T47D (cell line): ENCODE results near the gene TRAPPC10.

Experiments
- DNase-seq, 2 experiments: peaks; one replicate each; pipeline versions ENCODE4 v3.0.0 to v3.0.0-alpha.2; 2011 to 2012; ENCODE audit warnings: low read depth in 1 of 2, low spot score in 1 of 2
- JUND ChIP-seq: IDR thresholded peaks from 2 replicates; pipeline ENCODE4 v1.6.1; 2012; ENCODE audit warnings: low read depth
- in situ Hi-C: cut with HindIII; loops from 2 replicates; pipeline ENCODE4 v1.10.0; 2016; ENCODE audit warnings: low sequenced_read_pairs, low pct_unique_long_range_greater_than_20kb

The TRAPPC10 gene

DNA sequence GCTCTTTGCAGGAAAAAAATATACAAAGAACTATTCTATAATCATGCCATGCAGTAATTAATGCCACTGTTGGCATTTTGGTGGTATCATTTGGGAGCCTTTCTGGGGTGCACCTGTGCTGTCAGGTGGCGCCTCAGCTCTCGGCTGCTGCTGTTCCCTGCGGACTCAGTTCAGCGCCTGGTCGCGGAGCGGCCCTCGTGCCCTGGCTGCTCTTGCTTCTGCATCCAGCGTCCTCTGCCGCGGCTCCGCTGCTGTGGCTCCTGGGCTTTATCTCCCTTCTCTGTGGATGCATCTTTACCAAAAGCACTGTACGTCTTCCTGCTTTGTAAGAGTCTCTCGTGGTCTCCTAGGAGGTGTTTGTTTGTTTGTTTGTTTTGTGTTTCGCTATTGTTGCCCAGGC is 60.0 kb downstream of the TRAPPC10 start:
- DNase-seq: no peak
- TF ChIP-seq JUND: no peak
- in situ Hi-C loops: no loop called here

DNA sequence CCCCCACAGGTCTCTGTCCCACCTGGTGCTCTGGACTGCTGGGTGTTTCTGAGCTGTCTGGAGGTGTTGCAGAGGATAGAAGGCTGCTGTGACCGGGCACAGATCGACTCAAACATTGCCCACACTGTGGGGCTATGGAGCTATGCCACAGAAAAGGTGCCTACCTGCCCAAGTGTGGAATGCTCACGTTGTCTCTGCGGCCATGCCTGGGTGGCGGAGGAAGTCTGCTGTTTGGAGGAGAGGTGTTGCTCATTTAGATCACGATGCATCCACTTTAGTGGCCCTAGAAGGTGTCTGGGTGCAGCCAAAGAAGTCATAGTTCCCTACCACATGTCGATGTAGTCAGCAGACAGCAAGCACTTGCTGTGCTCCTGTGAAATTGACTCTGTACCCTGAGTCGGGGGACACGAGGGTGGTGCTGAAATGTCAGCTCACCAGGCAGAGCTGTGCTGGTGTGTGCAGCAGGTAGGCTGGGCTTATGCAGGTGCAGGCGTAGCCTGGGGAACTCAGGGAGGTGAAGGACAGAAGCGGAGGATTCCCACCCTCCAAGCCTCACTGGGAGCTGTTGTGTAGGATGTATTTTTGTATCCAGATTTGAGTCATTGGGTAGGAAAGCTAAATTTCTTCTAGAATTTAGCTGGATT is 62.3 kb downstream of the TRAPPC10 start:
- no peak for TF ChIP-seq JUND
- in situ Hi-C loops: no loop called here
- DNase-seq: no peak

DNA sequence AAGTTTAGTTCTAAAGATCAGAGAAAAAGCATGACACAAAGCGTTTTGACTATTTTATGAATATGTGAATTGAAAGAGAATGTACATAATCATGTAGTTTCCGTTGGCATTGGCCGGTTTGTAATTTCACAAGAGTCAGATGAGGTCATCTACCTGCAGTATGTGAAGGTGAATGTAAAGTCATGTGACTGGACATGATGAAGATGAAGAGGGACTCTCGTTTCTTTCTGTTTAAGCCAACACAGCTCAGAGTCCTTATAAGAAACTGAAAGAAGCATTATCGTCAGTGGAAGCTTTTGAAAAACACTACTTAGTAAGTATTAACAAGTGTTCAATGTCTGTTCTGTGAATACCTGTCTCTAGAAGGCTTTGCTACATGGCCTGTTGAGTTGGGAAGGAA is 64.2 kb downstream of the TRAPPC10 start:
- in situ Hi-C loops: no loop called here
- no peak for DNase-seq
- no peak for TF ChIP-seq JUND

DNA sequence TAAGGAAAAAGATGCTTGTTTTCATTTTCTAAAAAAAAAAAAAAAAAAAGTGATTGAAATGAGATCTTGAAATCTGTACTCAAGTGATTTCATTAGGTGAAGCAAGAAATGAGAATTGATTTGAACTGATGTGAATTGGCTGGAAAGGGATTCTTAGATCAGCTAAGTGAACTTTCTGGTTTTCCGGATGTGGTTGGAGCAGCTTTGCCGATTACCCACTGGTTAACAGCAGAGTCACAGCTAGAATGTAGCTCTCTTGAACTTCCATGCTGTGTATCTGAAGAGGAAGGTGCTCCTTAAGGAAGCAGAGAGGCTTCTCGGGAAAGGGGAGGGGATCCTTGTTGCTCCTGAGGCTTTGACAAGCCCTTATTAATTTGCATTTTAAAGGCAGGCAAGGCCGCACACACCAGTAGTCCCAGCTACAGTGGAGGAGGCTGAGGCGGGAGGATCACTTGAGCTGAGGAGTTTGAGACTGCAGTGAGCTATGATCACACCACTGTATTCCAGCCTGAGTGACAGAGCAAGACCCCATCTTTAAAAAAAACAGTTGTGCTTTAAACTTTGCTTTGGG is 66.4 kb downstream of the TRAPPC10 start:
- no peak for DNase-seq

DNA sequence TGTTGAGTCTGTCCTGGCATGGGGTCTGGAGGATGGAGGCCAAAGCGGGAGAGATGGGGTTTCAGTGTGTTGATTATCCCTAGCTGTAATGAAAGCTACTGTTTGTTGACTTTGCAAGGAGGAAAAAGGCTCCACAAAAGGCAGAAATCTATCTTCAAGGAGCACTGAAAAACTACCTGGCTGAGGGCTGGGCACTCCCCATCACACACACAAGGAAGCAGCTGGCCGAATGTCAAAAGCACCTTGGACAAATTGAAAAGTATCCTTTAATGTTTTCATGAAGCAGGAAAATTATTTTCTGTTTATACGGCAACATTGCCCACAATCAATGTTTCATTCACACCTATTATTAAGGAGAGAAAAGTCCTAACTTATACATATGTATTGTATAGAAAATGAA is 67.3 kb downstream of the TRAPPC10 start:
- TF ChIP-seq JUND: no peak
- in situ Hi-C loops: no loop called here
- DNase-seq: no peak

More for the DNA sequence above, 66.4 kb downstream of the TRAPPC10 start:
- no peak for TF ChIP-seq JUND
- in situ Hi-C loops: no loop called here

DNA sequence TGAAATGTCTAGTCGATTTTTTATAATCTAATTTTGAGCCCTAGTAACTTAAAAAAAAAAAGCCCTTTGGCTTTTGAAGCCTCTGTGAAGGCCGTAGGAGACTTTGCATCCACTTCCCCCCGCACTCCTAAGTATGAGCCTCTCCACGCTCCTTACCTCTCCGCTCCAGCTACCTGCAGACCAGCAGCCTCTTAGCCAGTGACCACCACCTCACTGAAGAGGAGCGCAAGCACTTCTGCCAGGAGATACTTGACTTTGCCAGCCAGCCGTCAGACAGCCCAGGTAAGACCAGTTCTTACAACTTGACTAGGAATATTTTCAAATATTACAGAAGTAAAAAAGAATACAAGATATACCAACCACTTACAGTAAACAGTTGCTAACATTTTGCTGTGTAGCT is 67.7 kb downstream of the TRAPPC10 start:
- in situ Hi-C loops: no loop called here
- no peak for DNase-seq
- TF ChIP-seq JUND: no peak

DNA sequence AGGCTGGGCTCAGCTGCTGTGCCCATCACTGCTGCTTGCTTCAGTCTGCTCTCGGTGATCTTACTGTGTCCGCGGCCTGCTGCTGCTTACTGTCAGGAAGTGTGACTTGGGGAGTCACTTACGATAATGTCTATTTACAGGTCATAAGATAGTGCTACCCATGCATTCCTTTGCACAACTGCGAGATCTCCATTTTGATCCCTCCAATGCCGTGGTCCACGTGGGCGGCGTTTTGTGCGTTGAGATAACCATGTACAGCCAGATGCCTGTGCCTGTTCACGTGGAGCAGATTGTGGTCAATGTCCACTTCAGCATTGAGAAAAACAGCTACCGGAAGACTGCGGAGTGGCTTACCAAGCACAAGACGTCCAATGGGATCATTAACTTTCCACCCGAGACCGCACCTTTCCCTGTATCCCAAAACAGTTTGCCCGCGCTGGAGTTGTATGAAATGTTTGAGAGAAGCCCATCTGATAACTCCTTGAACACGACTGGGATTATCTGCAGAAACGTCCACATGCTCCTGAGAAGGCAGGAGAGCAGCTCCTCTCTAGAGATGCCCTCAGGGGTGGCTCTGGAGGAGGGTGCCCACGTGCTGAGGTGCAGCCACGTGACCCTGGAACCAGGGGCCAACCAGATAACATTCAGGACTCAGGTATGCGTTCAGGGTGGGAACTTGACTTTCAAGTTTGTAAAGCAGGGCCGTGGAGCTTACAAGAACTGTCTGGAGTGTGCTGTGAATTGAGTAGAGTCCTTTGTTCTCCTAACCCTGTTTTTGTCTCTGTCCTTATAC is 70.7 kb downstream of the TRAPPC10 start:
- in situ Hi-C loops: no loop called here

DNA sequence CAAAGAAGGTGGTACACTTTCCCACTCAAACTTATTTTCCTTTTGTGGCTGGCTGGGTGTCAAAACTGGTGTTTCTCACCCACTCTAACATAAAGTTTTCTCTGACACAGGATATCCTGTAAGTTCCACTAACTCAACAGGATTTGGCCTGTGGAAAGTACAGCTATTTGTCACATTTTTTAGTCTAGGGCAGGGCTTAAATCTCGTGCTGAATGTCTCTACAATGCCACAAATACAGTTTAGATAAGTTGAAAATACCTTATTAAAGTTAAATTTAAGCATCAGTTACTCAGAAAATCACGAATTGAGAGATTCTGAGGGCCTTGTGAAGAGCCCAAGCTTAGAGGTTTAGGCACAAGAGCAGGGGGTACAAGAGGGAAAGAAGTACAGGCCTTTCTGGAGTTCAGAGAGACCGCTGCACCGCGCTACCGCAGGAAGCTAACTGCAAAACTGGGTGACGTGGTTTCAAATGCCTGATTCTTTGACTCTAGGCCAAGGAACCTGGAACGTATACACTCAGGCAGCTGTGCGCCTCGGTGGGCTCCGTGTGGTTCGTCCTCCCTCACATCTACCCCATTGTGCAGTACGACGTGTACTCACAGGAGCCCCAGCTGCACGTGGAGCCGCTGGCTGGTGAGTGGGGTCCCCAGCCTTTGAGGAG is 71.7 kb downstream of the TRAPPC10 start:
- in situ Hi-C loops: no loop called here
- no peak for DNase-seq
- TF ChIP-seq JUND: no peak

More for the DNA sequence above, 70.7 kb downstream of the TRAPPC10 start:
- no peak for DNase-seq
- TF ChIP-seq JUND: no peak

DNA sequence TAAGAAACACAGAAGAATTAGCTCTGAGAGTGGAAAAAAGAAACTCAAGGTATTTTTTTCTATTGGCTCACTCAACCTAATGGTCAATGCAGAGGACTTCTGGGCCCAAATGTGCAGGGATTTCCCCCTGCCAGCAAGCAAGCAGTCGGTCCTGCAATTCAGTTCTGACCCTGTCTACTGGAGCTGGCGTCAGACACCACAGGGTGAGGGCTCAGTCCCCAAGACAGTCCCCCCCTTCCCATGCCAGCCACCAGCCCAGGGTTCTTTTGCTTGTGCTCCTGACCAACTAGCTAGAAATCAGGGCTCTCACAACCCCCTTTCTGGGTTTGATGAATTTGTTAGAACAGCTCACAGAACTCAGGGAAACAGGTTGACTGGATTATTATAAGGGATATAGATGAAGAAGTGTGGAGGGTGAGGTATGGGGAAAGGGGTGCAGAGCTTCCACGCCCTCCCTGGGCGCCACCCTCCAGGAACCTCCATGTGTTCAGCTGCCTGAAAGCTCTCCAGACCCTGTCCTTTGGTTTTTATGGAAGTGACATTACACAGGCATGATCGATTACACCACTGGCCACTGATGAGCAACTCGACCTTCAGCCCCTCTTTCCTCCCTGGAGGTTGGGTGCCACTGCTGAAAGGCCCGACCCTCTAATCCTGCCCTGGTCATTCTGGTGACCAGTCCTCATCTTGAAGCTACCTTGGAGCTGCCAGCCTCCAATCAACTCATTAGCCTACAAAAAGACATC is 72.6 kb downstream of the TRAPPC10 start:
- in situ Hi-C loops: no loop called here

DNA sequence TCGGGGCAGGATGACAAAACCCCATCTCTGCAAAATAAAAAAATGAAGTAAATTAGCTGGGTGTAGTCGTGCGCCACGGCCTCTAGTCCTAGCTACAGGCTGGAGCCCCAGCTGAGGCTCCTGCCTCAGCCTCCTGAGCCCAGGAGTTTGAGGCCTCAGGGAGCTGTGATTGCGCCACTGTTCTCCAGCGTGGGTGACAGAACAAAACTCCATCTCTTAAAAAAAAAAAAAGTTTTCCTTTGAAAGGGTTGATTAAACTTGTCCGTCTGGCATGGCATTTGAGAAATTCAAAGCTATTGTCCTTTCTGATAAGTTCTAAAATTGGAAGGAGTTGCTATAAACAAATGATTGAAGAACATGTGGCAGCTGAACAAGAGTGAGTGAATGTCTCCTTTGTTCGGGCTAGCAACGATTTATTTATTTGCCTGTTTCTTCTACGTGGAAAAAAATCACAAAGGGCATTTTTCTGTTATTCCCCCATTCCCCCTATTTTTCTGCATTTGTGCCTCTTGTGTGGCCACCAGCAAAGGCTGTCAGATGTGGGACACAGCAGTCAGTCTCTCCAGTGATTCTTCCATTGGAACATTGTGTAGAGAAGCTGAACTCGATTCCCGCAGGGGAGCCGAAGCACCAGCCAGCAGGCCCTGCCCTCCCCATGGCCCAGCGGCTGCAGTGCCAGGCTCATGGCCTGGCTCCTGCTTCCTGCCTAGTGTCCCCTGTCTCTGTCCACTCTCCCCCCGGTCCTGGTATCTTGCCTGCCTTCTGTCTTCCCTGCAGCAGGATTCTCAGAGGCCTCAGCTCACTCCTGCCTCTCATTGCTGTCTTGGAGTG is 73.6 kb downstream of the TRAPPC10 start:
- in situ Hi-C loops: no loop called here
- no peak for TF ChIP-seq JUND

More for the DNA sequence above, 72.6 kb downstream of the TRAPPC10 start:
- no peak for DNase-seq
- no peak for TF ChIP-seq JUND

DNA sequence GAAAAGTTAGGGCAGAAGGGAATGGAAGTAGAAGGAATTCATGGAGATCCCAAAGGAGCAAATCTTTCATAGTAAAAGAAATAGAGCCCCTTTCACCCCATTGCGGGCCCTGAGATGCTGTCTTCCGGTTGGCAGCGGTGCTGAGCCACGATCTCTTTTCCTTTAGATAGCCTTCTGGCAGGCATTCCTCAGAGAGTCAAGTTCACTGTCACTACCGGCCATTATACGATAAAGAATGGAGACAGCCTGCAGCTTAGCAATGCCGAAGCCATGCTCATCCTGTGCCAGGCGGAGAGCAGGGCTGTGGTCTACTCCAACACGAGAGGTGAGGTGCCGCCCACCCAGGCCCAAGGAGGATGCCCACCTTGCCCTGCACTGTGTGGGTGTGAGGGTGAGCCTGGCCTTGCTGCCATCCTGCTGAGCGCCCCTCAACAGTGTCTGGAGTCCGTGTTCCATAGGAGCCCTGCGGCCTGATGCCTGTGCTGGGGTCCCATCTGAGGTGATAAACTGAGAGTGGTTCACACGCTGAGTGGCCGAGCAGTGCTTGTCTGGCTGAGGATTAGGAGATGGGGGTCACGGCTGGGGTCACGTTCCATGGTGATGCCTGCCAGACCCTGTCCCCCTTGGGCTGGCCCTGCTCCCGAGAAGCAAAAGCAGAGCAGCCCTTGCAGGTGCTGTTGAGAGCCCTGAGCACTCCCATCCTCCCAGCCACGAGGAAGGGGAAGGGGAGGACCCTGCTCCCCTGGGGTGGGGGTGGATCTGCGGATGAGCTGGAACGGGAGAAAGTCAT is 74.7 kb downstream of the TRAPPC10 start:
- no peak for DNase-seq
- no peak for TF ChIP-seq JUND
- in situ Hi-C loops: no loop called here

More for the DNA sequence above, 73.6 kb downstream of the TRAPPC10 start:
- DNase-seq: no peak
